K562 (cell line): ENCODE data around the gene HOXA5. TPM values are rescaled to one million over a fixed set of nuclear protein-coding genes. Genes with fewer than 3 reads are reported as not detected.

Experiments
- ATAC-seq: fragments of 200-7000 bp; cut with Tn5 transposase; 3 replicates; pipeline ENCODE4 v1.9.1; 2020; ENCODE audit warnings: moderate library complexity
- BruUV-seq: library from RNA; stranded (reverse); fragments of 400-500 nt; replicated peaks from 2 replicates; lab custom pipeline; 2021; lab: Mats Ljungman, UMichigan
- CTCF ChIA-PET: fragments of 300-600 bp; formaldehyde crosslinking; extraction: SDS; loops from one replicate; lab custom pipeline; 2021; ENCODE audit warnings: low intra/inter-chr PET ratio; lab: Yijun Ruan, JAX
- POLR2A ChIA-PET: fragments of 300-600, 350-650 bp; sonication (Branson Sonifier 250); formaldehyde crosslinking; extraction: SDS; loops from one replicate; lab custom pipeline; 2021; ENCODE audit warnings: antibody characterized with exemption, inconsistent platforms; lab: Yijun Ruan, JAX
- DNase-seq, 4 experiments: peaks; one replicate each; pipeline versions ENCODE4 v3.0.0 to v3.0.0-alpha.2; 2011 to 2018; ENCODE audit warnings: low spot score in 3 of 4, mixed read lengths in 3 of 4; ENCODE audit errors: extremely low read depth in 1 of 4
- FAIRE-seq: peaks from 2 replicates; lab custom pipeline; 2011; peaks lifted over from hg19 to GRCh38; lab: Jason Lieb, UNC
- H2AFZ ChIP-seq: 2 replicates; pipeline ENCODE4 v1.6.0; 2011; ENCODE audit warnings: low read depth, low read length, control low read depth, inconsistent platforms
- H3K27ac ChIP-seq: fragments of 200-600 bp; 3 replicates; pipeline ENCODE4 v1.8.0; 2011; ENCODE audit warnings: low read depth, mild to moderate bottlenecking, control low read depth, inconsistent platforms, low read length, moderate library complexity, mixed read lengths; ENCODE audit errors: extremely low read depth
- H3K27me3 ChIP-seq, 2 experiments: fragments of 300-600 bp in 1 of 2; 2 replicates in 1 of 2; 3 replicates in 1 of 2; pipeline versions ENCODE4 v1.6.0 to v1.8.0; 2011; ENCODE audit warnings: inconsistent platforms in 2 of 2, low read length in 2 of 2, mild to moderate bottlenecking in 1 of 2, mixed read lengths in 1 of 2, moderate library complexity in 1 of 2; ENCODE audit not compliant: control insufficient read depth in 2 of 2, insufficient read depth in 2 of 2
- H3K36me3 ChIP-seq: fragments of 300-600 bp; 3 replicates; pipeline ENCODE4 v1.8.0; 2011; ENCODE audit warnings: mild to moderate bottlenecking, low read length, inconsistent platforms; ENCODE audit not compliant: control insufficient read depth, insufficient read depth
- H3K4me1 ChIP-seq, 2 experiments: fragments of 200-600 bp in 1 of 2; replicated peaks in 1 of 2; 2 replicates in 1 of 2; 3 replicates in 1 of 2; pipeline versions ENCODE4 v1.5.1 to v1.8.0; 2011; ENCODE audit warnings: inconsistent platforms in 2 of 2, low read length in 2 of 2, mild to moderate bottlenecking in 1 of 2, mixed read lengths in 1 of 2, moderate library complexity in 1 of 2; ENCODE audit not compliant: control insufficient read depth in 2 of 2, insufficient read depth in 2 of 2
- H3K4me2 ChIP-seq: 2 replicates; pipeline ENCODE4 v1.6.1; 2011; ENCODE audit warnings: low read length, control low read depth, inconsistent platforms, mixed read lengths; ENCODE audit not compliant: insufficient read depth
- H3K4me3 ChIP-seq: fragments of 200-600 bp; sonication (generic), shearing (Covaris generic); 2 replicates; pipeline ENCODE4 v1.5.1; 2016; ENCODE audit warnings: control low read depth, inconsistent platforms
- H3K79me2 ChIP-seq: fragments of 200-600 bp; 3 replicates; pipeline ENCODE4 v1.8.0; 2011; ENCODE audit warnings: low read length, inconsistent platforms; ENCODE audit not compliant: control insufficient read depth, insufficient read depth
- H3K9ac ChIP-seq, 2 experiments: 2 replicates each; pipeline versions ENCODE4 v1.6.0 to v1.6.1; 2011; ENCODE audit warnings: low read depth in 2 of 2, low read length in 2 of 2, control low read depth in 1 of 2, inconsistent platforms in 1 of 2, mild to moderate bottlenecking in 1 of 2, mixed read lengths in 1 of 2; ENCODE audit not compliant: insufficient read depth in 1 of 2
- H3K9me1 ChIP-seq: one replicate; pipeline ENCODE4 v1.6.0; 2011; ENCODE audit warnings: inconsistent platforms, mild to moderate bottlenecking, low read length, moderate library complexity; ENCODE audit not compliant: control insufficient read depth, insufficient read depth
- H3K9me3 ChIP-seq: replicated peaks from 2 replicates; pipeline ENCODE4 v1.5.1; 2011; ENCODE audit warnings: low read depth, low read length, inconsistent platforms; ENCODE audit not compliant: control insufficient read depth, insufficient read depth
- H4K20me1 ChIP-seq: replicated peaks from 2 replicates; pipeline ENCODE4 v1.6.1; 2011; ENCODE audit warnings: low read length, inconsistent platforms, mixed read lengths; ENCODE audit not compliant: control insufficient read depth, insufficient read depth
- ARNT ChIP-seq, 2 experiments: fragments of 450-650 bp; IDR thresholded peaks; 2 replicates each; pipeline ENCODE4 v1.6.1; 2016; ENCODE audit warnings: mild to moderate bottlenecking in 1 of 2
- BRF2 ChIP-seq: IDR thresholded peaks from 3 replicates; pipeline ENCODE4 v1.6.1; 2011; ENCODE audit warnings: borderline replicate concordance, mild to moderate bottlenecking; ENCODE audit not compliant: insufficient read length, insufficient read depth
- CBX5 ChIP-seq: IDR thresholded peaks from 2 replicates; pipeline ENCODE4 v1.6.1; 2014; ENCODE audit warnings: low read depth, borderline replicate concordance
- ETV5 ChIP-seq: sonication (generic); formaldehyde crosslinking; IDR thresholded peaks from 2 replicates; pipeline ENCODE4 v1.4.0; 2020; ENCODE audit warnings: low read depth, mild to moderate bottlenecking, missing genetic modification reagents
- HNRNPK ChIP-seq: fragments of 200-400 bp; formaldehyde crosslinking; IDR thresholded peaks from one replicate; pipeline ENCODE4 v1.6.1; 2018; ENCODE audit warnings: mild to moderate bottlenecking, low read depth, low read length; ENCODE audit not compliant: poor library complexity, severe bottlenecking
- MYC ChIP-seq, 2 experiments: fragments of 250-450 bp in 1 of 2; sonication (Bioruptor Pico) in 1 of 2; IDR thresholded peaks; 2 replicates each; pipeline versions ENCODE4 v1.5.1 to v1.6.1; 2012 to 2021; ENCODE audit warnings: low read depth in 2 of 2, borderline replicate concordance in 1 of 2, improper control_type of control experiment in 1 of 2, low read length in 1 of 2, mild to moderate bottlenecking in 1 of 2, moderate library complexity in 1 of 2
- NCOA4 ChIP-seq: fragments of 450-650 bp; IDR thresholded peaks from 2 replicates; pipeline ENCODE4 v1.6.1; 2018; ENCODE audit warnings: mild to moderate bottlenecking; ENCODE audit not compliant: partially characterized antibody
- PHF20 ChIP-seq: fragments of 450-650 bp; IDR thresholded peaks from 2 replicates; pipeline ENCODE4 v1.6.1; 2018; ENCODE audit not compliant: partially characterized antibody
- STAG1 ChIP-seq: sonication (generic); formaldehyde crosslinking; IDR thresholded peaks from 2 replicates; pipeline ENCODE4 v1.5.0; 2020; ENCODE audit warnings: missing genetic modification reagents, borderline replicate concordance
- ZKSCAN3 ChIP-seq: fragments of 250-450 bp; sonication (Bioruptor Pico); IDR thresholded peaks from 2 replicates; pipeline ENCODE4 v1.4.0; 2020
- ZNF253 ChIP-seq: fragments of 250-450 bp; sonication (Bioruptor Pico); conservative IDR thresholded peaks from 2 replicates; pipeline ENCODE4 v1.6.1; 2021; ENCODE audit warnings: mild to moderate bottlenecking
- ZNF408 ChIP-seq: fragments of 250-450 bp; sonication (Bioruptor Pico); IDR thresholded peaks from 2 replicates; pipeline ENCODE4 v1.4.0; 2020; ENCODE audit warnings: low read depth, mild to moderate bottlenecking, moderate library complexity
- ZNF586 ChIP-seq: fragments of 450-650 bp; formaldehyde crosslinking; conservative IDR thresholded peaks from 2 replicates; pipeline ENCODE4 v1.4.0; 2020; ENCODE audit warnings: mild to moderate bottlenecking, moderate library complexity
- WGBS: fragments of 100-300 bp; shearing (Covaris generic); methylation state at CpG from one replicate; pipeline ENCODE4 v1.1.6; 2016; ENCODE audit warnings: low coverage, mixed read lengths; ENCODE audit not compliant: insufficient coverage; ENCODE audit errors: missing lambda C conversion rate; 5-methylcytosine and 5-hydroxymethylcytosine counted together
- in situ Hi-C: fragments of 300-500 bp; cut with MboI; formaldehyde crosslinking; loops from 4 replicates; pipeline ENCODE4 v1.15.0; 2018; ENCODE audit warnings: inconsistent platforms, mixed read lengths
- intact Hi-C: fragments of 100-400 bp; cut with micrococcal nuclease; formaldehyde crosslinking; loops from 2 replicates; pipeline ENCODE4 v1.14.2; 2022
- polyA plus RNA-seq, 8 experiments: library from polyadenylated mRNA; depleted of rRNA in 4 of 8; stranded (reverse) in 5 of 8; unstranded in 3 of 8; fragments of >200 nt; fragmentation: Nextera tagmentation in 2 of 8; fragmentation: Illumina TruSeq in 1 of 8; extraction: Ambion mirVana in 2 of 8; extraction: Trizol in 1 of 8; gene quantifications; 2 replicates each; pipeline versions ENCODE4 v1.2.1 to v1.2.3, GENCODE V29; 2011 to 2014; ENCODE audit warnings: inconsistent platforms in 1 of 8, missing spikeins in 1 of 8
- total RNA-seq, 7 experiments: library from RNA; depleted of rRNA in 6 of 7; stranded (reverse); fragments of >200 nt in 6 of 7; fragmentation: Illumina TruSeq in 2 of 7; extraction: Trizol in 2 of 7; gene quantifications; 2 replicates each; pipeline versions ENCODE4 v1.2.1 to v1.2.3, GENCODE V29; 2011 to 2021; ENCODE audit warnings: low replicate concordance in 1 of 7

HOXA5 gene
- total and polyA plus RNA-seq, 9 of the 15 experiments (the other 6 are each of a cell fraction or from before 2014, with no cell fraction given) = 0.13 TPM; not detected in 8

GRCh38 chr7:27141923-27142579, 1.4 kb downstream of the HOXA5 start:
- FAIRE-seq (no peak), ATAC-seq (no peak), DNase-seq (no peak)
- TF ChIP-seq ARNT (IDR thresholded peaks at IDR 0.05) (no peak), STAG1 (CRISPR knock-in tag) (no peak), CBX5 (no peak), ZNF253 (CRISPR knock-in tag) (no peak), NCOA4 (no peak), BRF2 (no peak), ZNF408 (CRISPR knock-in tag) (no peak), ZNF586 (no peak), ETV5 (CRISPR knock-in tag) (no peak), ZKSCAN3 (CRISPR knock-in tag) (no peak), MYC (IDR thresholded peaks at IDR 0.05; ENCODE audit: low read depth, low read length) (no peak), MYC (CRISPR knock-in tag; IDR thresholded peaks at IDR 0.05; ENCODE audit: borderline replicate concordance, low read depth) (no peak), PHF20 (no peak), HNRNPK (no peak)
- H3K4me1 ChIP-seq = peaks cover 0 to 20% of the 10 kb centered on the region in 2 experiments; a peak in 2 of 5 replicates
- ChIA-PET POLR2A (no interaction called here), CTCF (no interaction called here)
- intact Hi-C loops = no loop called here
- no peaks in the 10 kb centered on the region for H3K36me3 ChIP-seq
- in situ Hi-C loops = loop anchor here (10.0 kb wide), 1 partner anchor 287 kb away; no protein-coding TSS in a partner anchor
- H2AFZ ChIP-seq = no peak overlapping the region
- H3K9ac ChIP-seq = no peak overlapping the region
- no peak overlapping the region for H3K27ac ChIP-seq
- no peaks in the 10 kb centered on the region for H3K79me2 ChIP-seq
- no peak overlapping the region for H3K4me2 ChIP-seq
- H3K9me1 ChIP-seq = no peaks in the 10 kb centered on the region
- no TSS peak for BruUV-seq
- WGBS = 21% methylated on average over 25 of the region's 30 CpGs
- no peaks in the 10 kb centered on the region for H4K20me1 ChIP-seq
- peaks cover 28 to 81% of the 10 kb centered on the region in 2 experiments for H3K27me3 ChIP-seq
- no peaks in the 10 kb centered on the region for H3K9me3 ChIP-seq
- H3K4me3 ChIP-seq = no peak overlapping the region
